SU-DHL-6 (cell line): ENCODE data around the gene CORO2A.

ENCODE experiments used
- EZH2phosphoT487 ChIP-seq: fragments of 200-600 bp; sonication (generic), shearing (Covaris generic); conservative IDR thresholded peaks from 2 replicates; pipeline ENCODE4 v1.6.1; 2018; ENCODE audit warnings: mild to moderate bottlenecking, antibody characterized with exemption, low read length, moderate library complexity, mixed read lengths
- TF ChIP-seq, protein P1 (sequence below): fragments of 200-600 bp; sonication (generic); IDR thresholded peaks from one replicate; pipeline ENCODE4 v1.5.1; 2017; ENCODE audit warnings: antibody characterized with exemption, mild to moderate bottlenecking, low read length, moderate library complexity; ENCODE audit not compliant: insufficient read depth, poor library complexity, severe bottlenecking

DNA sequence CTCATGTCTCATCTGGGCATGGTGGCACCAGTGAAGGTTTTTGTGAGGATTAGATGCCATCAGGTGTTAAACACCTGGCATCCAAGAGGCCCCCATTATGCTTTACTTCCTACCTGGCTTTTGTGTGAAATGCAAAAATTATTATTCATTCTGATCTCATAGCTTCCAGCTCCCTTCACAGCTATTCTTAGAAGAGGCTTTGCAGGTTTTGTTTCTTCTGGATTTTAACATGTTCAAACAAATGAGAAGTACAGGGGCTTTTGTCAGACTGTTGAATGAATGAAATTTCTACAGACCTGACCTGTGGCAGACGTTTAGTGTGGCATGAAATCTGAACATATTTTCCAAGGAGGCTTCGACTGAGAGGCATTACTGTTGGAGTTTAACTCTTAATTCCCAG, 14.3 kb upstream of the CORO2A start:
- TF ChIP-seq, protein P1, sequence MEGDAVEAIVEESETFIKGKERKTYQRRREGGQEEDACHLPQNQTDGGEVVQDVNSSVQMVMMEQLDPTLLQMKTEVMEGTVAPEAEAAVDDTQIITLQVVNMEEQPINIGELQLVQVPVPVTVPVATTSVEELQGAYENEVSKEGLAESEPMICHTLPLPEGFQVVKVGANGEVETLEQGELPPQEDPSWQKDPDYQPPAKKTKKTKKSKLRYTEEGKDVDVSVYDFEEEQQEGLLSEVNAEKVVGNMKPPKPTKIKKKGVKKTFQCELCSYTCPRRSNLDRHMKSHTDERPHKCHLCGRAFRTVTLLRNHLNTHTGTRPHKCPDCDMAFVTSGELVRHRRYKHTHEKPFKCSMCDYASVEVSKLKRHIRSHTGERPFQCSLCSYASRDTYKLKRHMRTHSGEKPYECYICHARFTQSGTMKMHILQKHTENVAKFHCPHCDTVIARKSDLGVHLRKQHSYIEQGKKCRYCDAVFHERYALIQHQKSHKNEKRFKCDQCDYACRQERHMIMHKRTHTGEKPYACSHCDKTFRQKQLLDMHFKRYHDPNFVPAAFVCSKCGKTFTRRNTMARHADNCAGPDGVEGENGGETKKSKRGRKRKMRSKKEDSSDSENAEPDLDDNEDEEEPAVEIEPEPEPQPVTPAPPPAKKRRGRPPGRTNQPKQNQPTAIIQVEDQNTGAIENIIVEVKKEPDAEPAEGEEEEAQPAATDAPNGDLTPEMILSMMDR, result no peak
- TF ChIP-seq EZH2phosphoT487, result no peak
